ENCODE data around the gene MAGED2.
A peak's percentile ranks its signal among the peaks of the same experiment; 100 is the strongest.
"Not testable (repeated sequence)": the region's sequence is repeated elsewhere in the genome, so short reads cannot be mapped to it uniquely, and the experiment has no call there.

MAGED2 gene

GRCh38 chrX:54807524-54808108 lies at the start of gene MAGED2:
Gene MAGED2, plus strand, starts transcription at chrX:54807745. Its CDS starts 1,587 bp downstream, at chrX:54809332.
- peak; percentile 10 for DNase-seq (ENCODE audit: low read depth, low spot score)

- no peak for DNase-seq (ENCODE audit: low read depth, low spot score)
Measured at GRCh38 chrX:54758114-54759055, 49.2 kb upstream of the MAGED2 start.

GRCh38 chrX:54774391-54775094 lies 33.0 kb upstream of the MAGED2 start:
- DNase-seq (ENCODE audit: low read depth, low spot score): peak; percentile 60

- DNase-seq (ENCODE audit: low read depth, low spot score): no peak
Measured at GRCh38 chrX:54776061-54776460, 31.5 kb upstream of the MAGED2 start.

- DNase-seq (ENCODE audit: low read depth, low spot score): no peak
Measured at GRCh38 chrX:54776987-54777672, 30.4 kb upstream of the MAGED2 start.

- DNase-seq (ENCODE audit: low read depth, low spot score): no peak
Measured at GRCh38 chrX:54785901-54786300, 21.6 kb upstream of the MAGED2 start.

- DNase-seq (ENCODE audit: low read depth, low spot score): no peak
Measured at GRCh38 chrX:54786967-54787366, 20.6 kb upstream of the MAGED2 start.

GRCh38 chrX:54788446-54788845 lies 19.1 kb upstream of the MAGED2 start:
- no peak for DNase-seq (ENCODE audit: low read depth, low spot score)

GRCh38 chrX:54789405-54789804 lies 18.1 kb upstream of the MAGED2 start:
- not testable (repeated sequence) for DNase-seq (ENCODE audit: low read depth, low spot score)

GRCh38 chrX:54794028-54794427 lies 13.5 kb upstream of the MAGED2 start:
- no peak for DNase-seq (ENCODE audit: low read depth, low spot score)

- no peak for DNase-seq (ENCODE audit: low read depth, low spot score)
Measured at GRCh38 chrX:54794795-54795194, 12.8 kb upstream of the MAGED2 start.

GRCh38 chrX:54798137-54798536 lies 9.4 kb upstream of the MAGED2 start, which contains the start of gene ITIH6:
Gene ITIH6, minus strand, starts transcription at chrX:54798255. Its CDS starts 45 bp downstream, at chrX:54798210.
- DNase-seq (ENCODE audit: low read depth, low spot score): no peak

- no peak for DNase-seq (ENCODE audit: low read depth, low spot score)
Measured at GRCh38 chrX:54799046-54799445, 8.5 kb upstream of the MAGED2 start.

GRCh38 chrX:54808109-54808604 lies 612 bp downstream of the MAGED2 start:
- DNase-seq (ENCODE audit: low read depth, low spot score): peak; percentile 20

- peak; percentile 89 for DNase-seq (ENCODE audit: low read depth, low spot score)
Measured at GRCh38 chrX:54808605-54809483, 1.3 kb downstream of the MAGED2 start.

- DNase-seq (ENCODE audit: low read depth, low spot score): no peak
Measured at GRCh38 chrX:54810532-54810931, 3.0 kb downstream of the MAGED2 start.

GRCh38 chrX:54811301-54811885 lies 3.8 kb downstream of the MAGED2 start:
- DNase-seq (ENCODE audit: low read depth, low spot score): no peak

GRCh38 chrX:54812306-54812705 lies 4.8 kb downstream of the MAGED2 start:
- DNase-seq (ENCODE audit: low read depth, low spot score): no peak

- DNase-seq (ENCODE audit: low read depth, low spot score): no peak
Measured at GRCh38 chrX:54817220-54817820, 9.8 kb downstream of the MAGED2 start.

GRCh38 chrX:54818221-54818620 lies 10.7 kb downstream of the MAGED2 start:
- no peak for DNase-seq (ENCODE audit: low read depth, low spot score)
